Activated CD8-positive, alpha-beta memory T cell treated with anti-CD3 and anti-CD28 coated beads, Interleukin-2, amount 50 U/mL, for 4 hours (primary cell): Measurements from ENCODE around the gene SLBP.

Source experiments
- DNase-seq: peaks from one replicate; pipeline ENCODE4 v3.0.0-alpha.2; 2020

The SLBP gene

DNA sequence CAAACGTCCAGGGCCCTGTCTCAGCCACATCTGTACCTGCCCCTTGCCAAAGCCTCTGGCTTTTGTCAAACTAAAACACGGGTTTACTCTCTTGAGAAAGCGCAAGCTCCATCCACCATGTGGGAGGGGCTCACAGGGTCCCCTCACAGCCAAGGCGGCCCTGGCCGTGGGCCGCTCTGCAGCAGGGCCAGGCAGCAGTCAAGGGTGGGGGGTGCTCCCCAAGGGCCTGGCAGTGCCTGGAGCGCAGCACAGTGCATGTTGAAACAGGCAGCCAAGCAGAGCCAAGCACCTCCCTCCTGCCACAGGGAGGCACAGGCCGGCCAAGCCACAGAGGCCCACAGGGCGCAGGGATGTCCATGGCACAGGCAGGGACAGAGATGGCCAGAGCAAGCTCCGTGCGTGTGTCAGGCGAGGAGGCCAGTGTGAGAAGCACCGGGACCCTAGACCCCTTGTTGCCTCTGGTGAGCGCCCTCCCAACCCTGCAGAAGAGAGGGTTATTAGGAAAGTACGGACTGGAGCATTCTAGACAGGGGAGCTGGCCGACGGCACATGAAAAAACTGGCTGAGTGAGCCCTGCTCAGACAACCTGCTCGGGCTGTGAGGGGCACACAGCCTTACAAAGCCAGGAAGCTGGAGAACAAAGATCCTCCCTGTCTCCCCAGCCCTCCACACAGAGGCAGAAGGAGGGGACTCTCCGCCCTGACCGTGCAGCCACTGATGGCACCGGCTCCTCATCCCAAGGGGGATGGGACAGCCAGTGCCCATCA is 67.0 kb downstream of the SLBP start:
- DNase-seq, result no peak

DNA sequence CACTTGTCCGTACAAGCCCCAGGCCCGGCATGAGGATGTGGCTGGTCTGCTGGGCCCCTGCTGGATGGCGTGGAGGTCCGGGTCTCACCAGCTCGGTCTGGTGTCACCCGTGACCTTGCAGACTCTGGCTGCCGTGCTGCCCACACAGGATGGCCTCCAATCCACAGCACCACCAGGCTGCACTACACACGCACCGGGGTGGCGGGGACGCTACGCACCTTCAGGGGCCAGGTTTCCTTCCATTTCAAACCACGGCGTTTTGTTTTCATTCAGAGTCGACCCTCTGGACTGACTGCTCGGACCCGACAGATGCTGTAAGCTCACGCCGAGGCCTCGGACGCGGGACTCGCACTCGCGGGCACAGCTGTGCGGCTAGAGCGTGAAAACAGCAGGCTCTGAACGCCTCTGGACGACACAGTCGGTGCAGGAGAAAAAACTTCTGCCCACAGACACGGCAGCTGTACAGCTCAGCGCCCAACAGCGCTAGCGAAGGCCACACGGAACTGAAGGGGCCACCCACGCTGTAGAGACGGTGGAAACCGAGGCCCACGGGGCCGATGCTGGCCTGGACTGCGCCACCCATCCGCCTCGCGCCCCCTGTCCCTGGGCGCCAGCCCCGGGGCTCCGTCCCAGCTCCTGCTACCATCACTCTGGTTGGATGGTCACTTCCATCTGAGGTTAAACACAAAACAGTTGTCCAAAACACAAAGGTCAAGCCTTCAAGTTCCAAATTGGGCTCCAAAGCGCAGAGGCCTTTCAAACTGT is 68.0 kb downstream of the SLBP start:
- DNase-seq, result no peak
